Loucy (cell line): ENCODE measurements around the gene FAM98A.

Source experiments
- H2AFZ ChIP-seq: fragments of 200-600 bp; sonication (generic); 2 replicates; pipeline ENCODE4 v1.6.0; 2016; ENCODE audit warnings: antibody characterized with exemption, mild to moderate bottlenecking, low read length, moderate library complexity
- H3F3A ChIP-seq: fragments of 200-600 bp; 2 replicates; pipeline ENCODE4 v1.6.0; 2016; ENCODE audit warnings: antibody characterized with exemption, low read depth, mild to moderate bottlenecking
- H3K27me3 ChIP-seq: fragments of 200-600 bp; sonication (generic); 2 replicates; pipeline ENCODE4 v1.6.1; 2014; ENCODE audit warnings: low read length, mild to moderate bottlenecking; ENCODE audit not compliant: insufficient read depth, poor library complexity, severe bottlenecking
- H3K36me3 ChIP-seq: fragments of 200-600 bp; sonication (generic); 2 replicates; pipeline ENCODE4 v1.6.1; 2016; ENCODE audit warnings: low read length; ENCODE audit not compliant: insufficient read depth
- H3K4me1 ChIP-seq: fragments of 200-600 bp; sonication (generic); 2 replicates; pipeline ENCODE4 v1.5.1; 2014; ENCODE audit warnings: low read length, mild to moderate bottlenecking; ENCODE audit not compliant: insufficient read depth, poor library complexity, severe bottlenecking
- H3K4me2 ChIP-seq: fragments of 200-600 bp; sonication (generic); 2 replicates; pipeline ENCODE4 v1.6.0; 2014; ENCODE audit warnings: antibody characterized with exemption, low read length, low read depth, mild to moderate bottlenecking; ENCODE audit not compliant: poor library complexity, severe bottlenecking
- H3K4me3 ChIP-seq: fragments of 200-600 bp; sonication (generic); 2 replicates; pipeline ENCODE4 v1.5.1; 2014; ENCODE audit warnings: low read length, mild to moderate bottlenecking, mixed read lengths; ENCODE audit not compliant: poor library complexity, severe bottlenecking
- H3K79me2 ChIP-seq: fragments of 200-600 bp; sonication (generic); 2 replicates; pipeline ENCODE4 v1.6.1; 2014; ENCODE audit warnings: low read length; ENCODE audit not compliant: insufficient read depth
- H3K9ac ChIP-seq: fragments of 200-600 bp; sonication (generic); 2 replicates; pipeline ENCODE4 v1.6.0; 2014; ENCODE audit warnings: mild to moderate bottlenecking, low read depth, low read length, moderate library complexity; ENCODE audit not compliant: poor library complexity, severe bottlenecking
- H3K9me2 ChIP-seq: fragments of 200-600 bp; sonication (generic); replicated peaks from 2 replicates; pipeline ENCODE4 v1.6.1; 2016; ENCODE audit warnings: low read depth, low read length, mixed read lengths
- H3K9me3 ChIP-seq: fragments of 200-600 bp; sonication (generic); 2 replicates; pipeline ENCODE4 v1.6.1; 2014; ENCODE audit warnings: mild to moderate bottlenecking, antibody characterized with exemption, low read length, low read depth; ENCODE audit not compliant: insufficient read depth
- H4K20me1 ChIP-seq: fragments of 200-600 bp; sonication (generic); 2 replicates; pipeline ENCODE4 v1.6.0; 2014; ENCODE audit warnings: antibody characterized with exemption, low read length, mild to moderate bottlenecking; ENCODE audit not compliant: insufficient read depth, poor library complexity, severe bottlenecking
- EZH2phosphoT487 ChIP-seq: fragments of 200-600 bp; IDR thresholded peaks from 2 replicates; pipeline ENCODE4 v1.6.1; 2018; ENCODE audit warnings: antibody characterized with exemption, mild to moderate bottlenecking, moderate library complexity, borderline replicate concordance
- TF ChIP-seq, protein P1 (sequence below): fragments of 200-600 bp; sonication (generic); conservative IDR thresholded peaks from 2 replicates; pipeline ENCODE4 v1.5.1; 2014; ENCODE audit warnings: mild to moderate bottlenecking, antibody characterized with exemption, low read length

Gene FAM98A

DNA sequence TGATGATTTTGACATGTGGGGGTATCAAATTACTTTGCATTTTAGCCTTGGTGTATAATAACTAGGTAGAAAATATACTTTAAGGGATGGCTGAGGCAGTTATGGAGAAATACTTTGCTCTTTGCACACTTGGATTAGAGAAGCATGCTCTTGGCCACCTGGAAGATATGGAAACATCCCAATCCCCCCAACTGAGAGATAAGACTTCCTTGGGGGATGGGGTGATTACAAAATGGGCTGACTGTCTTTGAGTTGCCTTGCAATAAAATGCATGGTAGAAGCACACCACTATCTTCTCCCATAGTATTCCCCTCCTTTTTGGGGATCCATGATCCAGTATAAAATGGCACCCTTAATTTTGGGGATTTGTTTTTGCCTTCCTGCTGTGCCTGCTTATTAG, 15.1 kb upstream of the FAM98A start:
- Histone ChIP-seq H3K4me3 (no peak overlapping the region), H3K9me3 (peaks cover 5% of the 10 kb centered on the region; the same call in 1 of the 2 replicates), H3K9ac (no peak overlapping the region), H3K36me3 (no peaks in the 10 kb centered on the region), H3K27me3 (no peaks in the 10 kb centered on the region), H3F3A (no peaks in the 10 kb centered on the region), H4K20me1 (no peaks in the 10 kb centered on the region), H3K9me2 (no peaks in the 10 kb centered on the region), H3K79me2 (no peaks in the 10 kb centered on the region), H3K4me2 (no peak overlapping the region), H3K4me1 (no peaks in the 10 kb centered on the region), H2AFZ (no peak overlapping the region)
- TF ChIP-seq, protein P1, sequence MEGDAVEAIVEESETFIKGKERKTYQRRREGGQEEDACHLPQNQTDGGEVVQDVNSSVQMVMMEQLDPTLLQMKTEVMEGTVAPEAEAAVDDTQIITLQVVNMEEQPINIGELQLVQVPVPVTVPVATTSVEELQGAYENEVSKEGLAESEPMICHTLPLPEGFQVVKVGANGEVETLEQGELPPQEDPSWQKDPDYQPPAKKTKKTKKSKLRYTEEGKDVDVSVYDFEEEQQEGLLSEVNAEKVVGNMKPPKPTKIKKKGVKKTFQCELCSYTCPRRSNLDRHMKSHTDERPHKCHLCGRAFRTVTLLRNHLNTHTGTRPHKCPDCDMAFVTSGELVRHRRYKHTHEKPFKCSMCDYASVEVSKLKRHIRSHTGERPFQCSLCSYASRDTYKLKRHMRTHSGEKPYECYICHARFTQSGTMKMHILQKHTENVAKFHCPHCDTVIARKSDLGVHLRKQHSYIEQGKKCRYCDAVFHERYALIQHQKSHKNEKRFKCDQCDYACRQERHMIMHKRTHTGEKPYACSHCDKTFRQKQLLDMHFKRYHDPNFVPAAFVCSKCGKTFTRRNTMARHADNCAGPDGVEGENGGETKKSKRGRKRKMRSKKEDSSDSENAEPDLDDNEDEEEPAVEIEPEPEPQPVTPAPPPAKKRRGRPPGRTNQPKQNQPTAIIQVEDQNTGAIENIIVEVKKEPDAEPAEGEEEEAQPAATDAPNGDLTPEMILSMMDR = no peak
- TF ChIP-seq EZH2phosphoT487 = no peak

DNA sequence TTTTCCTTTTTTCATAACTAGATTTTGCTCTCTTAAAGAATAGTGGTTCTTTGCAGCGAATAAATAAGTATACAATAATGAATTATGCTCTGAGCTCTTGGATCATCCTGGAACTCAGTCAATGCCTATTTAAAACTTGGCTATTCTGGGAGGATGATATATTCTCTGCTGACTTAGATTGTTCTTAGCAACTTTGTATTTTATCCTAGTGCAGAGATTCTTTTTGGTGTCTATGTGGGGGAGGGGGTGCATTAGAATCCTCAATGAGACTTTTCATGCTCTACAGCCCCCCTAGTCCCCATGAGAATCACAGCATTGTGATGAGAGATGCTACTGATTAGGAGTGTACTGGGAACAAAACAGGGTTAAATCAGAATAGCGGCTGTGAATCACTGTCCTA, 8.8 kb upstream of the FAM98A start:
- Histone ChIP-seq H4K20me1 (no peaks in the 10 kb centered on the region), H3K79me2 (no peaks in the 10 kb centered on the region), H2AFZ (no peak overlapping the region), H3K4me2 (no peak overlapping the region), H3K4me1 (no peaks in the 10 kb centered on the region), H3F3A (no peaks in the 10 kb centered on the region), H3K9me2 (no peaks in the 10 kb centered on the region), H3K9ac (no peak overlapping the region), H3K36me3 (no peaks in the 10 kb centered on the region), H3K9me3 (no peaks in the 10 kb centered on the region), H3K27me3 (no peaks in the 10 kb centered on the region), H3K4me3 (no peak overlapping the region)
- TF ChIP-seq, protein P1 = no peak
- TF ChIP-seq EZH2phosphoT487 = no peak

DNA sequence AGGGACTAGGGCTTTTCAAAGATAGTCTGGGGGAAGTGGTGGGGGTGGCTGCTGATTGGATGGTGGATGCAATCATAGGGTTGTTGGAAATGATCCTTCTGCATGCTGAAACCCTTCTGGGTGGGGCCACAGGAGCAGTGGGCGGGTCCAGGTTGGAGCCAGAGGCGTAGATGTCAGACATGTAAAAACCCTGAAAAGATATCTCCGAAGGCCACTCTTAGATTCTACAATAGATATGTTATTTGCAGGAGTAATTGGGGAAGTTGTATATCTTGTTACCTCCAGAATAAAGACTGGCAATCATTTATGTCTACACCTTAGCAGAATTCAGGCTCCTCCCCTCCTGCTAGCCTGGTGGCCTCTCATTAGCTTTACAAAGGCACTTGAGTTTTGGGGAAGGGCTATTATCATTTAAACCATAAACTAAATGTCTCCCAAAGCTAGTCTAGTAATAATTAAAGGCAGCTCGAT, 8.2 kb upstream of the FAM98A start:
- Histone ChIP-seq H2AFZ (no peak overlapping the region), H3K27me3 (no peaks in the 10 kb centered on the region), H3K79me2 (no peaks in the 10 kb centered on the region), H3K4me1 (no peaks in the 10 kb centered on the region), H3K36me3 (no peaks in the 10 kb centered on the region), H3K4me3 (no peak overlapping the region), H4K20me1 (no peaks in the 10 kb centered on the region), H3K9me2 (no peaks in the 10 kb centered on the region), H3K9me3 (no peaks in the 10 kb centered on the region), H3K4me2 (no peak overlapping the region), H3F3A (no peaks in the 10 kb centered on the region), H3K9ac (no peak overlapping the region)
- TF ChIP-seq, protein P1 = no peak
- TF ChIP-seq EZH2phosphoT487 = no peak
